Measurements from ENCODE around the gene BPIFB6.

BPIFB6 gene

GRCh38 chr20:33084722-33085121, 53.3 kb downstream of the BPIFB6 start:
- in situ Hi-C loops (cut with HindIII; ENCODE audit: low sequenced_read_pairs), result no loop called here
- DNase-seq (ENCODE audit: low read depth, low spot score), result no peak
- H3K4me3 ChIP-seq (ENCODE audit: low read depth, low read length), result no peak overlapping the region
- no peak for TF ChIP-seq CTCF (IDR thresholded peaks at IDR 0.05; ENCODE audit: low read depth, low read length)

GRCh38 chr20:33086052-33086722, 54.7 kb downstream of the BPIFB6 start:
- no peak for DNase-seq (ENCODE audit: low read depth, low spot score)
- TF ChIP-seq CTCF (IDR thresholded peaks at IDR 0.05; ENCODE audit: low read depth, low read length), result no peak
- in situ Hi-C loops (cut with HindIII; ENCODE audit: low sequenced_read_pairs), result no loop called here
- no peak overlapping the region for H3K4me3 ChIP-seq (ENCODE audit: low read depth, low read length)

- H3K4me3 ChIP-seq (ENCODE audit: low read depth, low read length), result no peak overlapping the region
- no peak for DNase-seq (ENCODE audit: low read depth, low spot score)
- TF ChIP-seq CTCF (IDR thresholded peaks at IDR 0.05; ENCODE audit: low read depth, low read length), result no peak
- in situ Hi-C loops (cut with HindIII; ENCODE audit: low sequenced_read_pairs), result no loop called here
Observed at GRCh38 chr20:33091147-33091546, 59.7 kb downstream of the BPIFB6 start.

- no peak for TF ChIP-seq CTCF (IDR thresholded peaks at IDR 0.05; ENCODE audit: low read depth, low read length)
- no peak overlapping the region for H3K4me3 ChIP-seq (ENCODE audit: low read depth, low read length)
- DNase-seq (ENCODE audit: low read depth, low spot score), result no peak
- in situ Hi-C loops (cut with HindIII; ENCODE audit: low sequenced_read_pairs), result no loop called here
Observed at GRCh38 chr20:33091693-33092092, 60.2 kb downstream of the BPIFB6 start.

GRCh38 chr20:33092361-33092760, 60.9 kb downstream of the BPIFB6 start:
- in situ Hi-C loops (cut with HindIII; ENCODE audit: low sequenced_read_pairs), result no loop called here

GRCh38 chr20:33093074-33093473, 61.6 kb downstream of the BPIFB6 start:
- in situ Hi-C loops (cut with HindIII; ENCODE audit: low sequenced_read_pairs), result no loop called here
- no peak overlapping the region for H3K4me3 ChIP-seq (ENCODE audit: low read depth, low read length)
- DNase-seq (ENCODE audit: low read depth, low spot score), result no peak
- TF ChIP-seq CTCF (IDR thresholded peaks at IDR 0.05; ENCODE audit: low read depth, low read length), result no peak

More at GRCh38 chr20:33092361-33092760, 60.9 kb downstream of the BPIFB6 start:
- TF ChIP-seq CTCF (IDR thresholded peaks at IDR 0.05; ENCODE audit: low read depth, low read length), result no peak
- H3K4me3 ChIP-seq (ENCODE audit: low read depth, low read length), result no peak overlapping the region
- no peak for DNase-seq (ENCODE audit: low read depth, low spot score)
